ENCODE results near the gene COX19. TPM values are rescaled to one million over a fixed set of nuclear protein-coding genes. Genes with fewer than 3 reads are reported as not detected.

COX19 gene
- total RNA-seq, 2 donors from 2014 or later: 2.8 to 5.5 TPM

DNA sequence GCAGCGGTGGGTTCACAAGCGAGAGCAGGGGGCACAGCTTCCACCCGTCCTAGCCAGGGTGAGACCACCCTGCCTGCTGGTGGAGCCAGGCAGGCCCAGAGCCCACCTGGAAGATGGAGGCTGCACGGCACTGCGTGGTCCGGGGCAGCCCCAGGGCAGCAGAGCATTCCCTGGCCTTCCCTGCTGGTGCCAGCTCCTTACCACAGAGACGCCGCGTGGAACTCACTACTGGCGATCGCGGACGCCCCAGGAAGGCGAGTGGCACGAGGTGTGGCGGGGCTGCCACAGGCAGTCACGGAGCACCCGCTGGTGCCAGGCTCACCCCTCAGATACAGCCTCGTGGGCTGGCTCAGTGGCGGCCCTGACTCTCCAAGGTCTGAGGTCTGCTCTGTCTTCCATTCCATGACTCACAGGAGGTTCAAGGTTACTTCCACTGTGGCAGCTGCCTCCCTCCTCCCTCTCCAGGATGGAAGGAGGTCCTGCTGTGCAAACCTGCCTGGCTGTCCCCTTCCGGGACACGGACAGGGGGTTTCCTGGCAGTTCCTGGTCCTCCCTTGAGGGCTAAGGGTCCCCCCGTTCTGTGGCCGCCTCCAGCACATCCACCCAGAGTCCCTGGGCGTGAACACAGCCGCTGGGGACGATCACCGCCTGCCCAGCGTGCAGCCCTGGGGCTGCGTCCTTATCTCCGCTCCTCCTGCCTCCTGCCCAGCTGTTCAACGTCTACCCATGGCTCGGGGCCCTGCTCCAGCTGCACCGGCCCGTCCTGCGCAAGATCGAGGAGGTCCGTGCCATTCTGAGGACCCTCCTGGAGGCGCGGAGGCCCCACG is 10.8 kb upstream of the COX19 start:
- Histone ChIP-seq H3K4me1 (peaks cover 0 to 15% of the 10 kb centered on the region in 2 donors), H3K9me3 (no peaks in the 10 kb centered on the region), H3K27me3 (no peaks in the 10 kb centered on the region), H3K27ac (no peak overlapping the region), H3K4me3 (no peak overlapping the region), H3K36me3 (no peaks in the 10 kb centered on the region)
- no peak for DNase-seq (ENCODE audit: low spot score)
- TF ChIP-seq, protein P1, sequence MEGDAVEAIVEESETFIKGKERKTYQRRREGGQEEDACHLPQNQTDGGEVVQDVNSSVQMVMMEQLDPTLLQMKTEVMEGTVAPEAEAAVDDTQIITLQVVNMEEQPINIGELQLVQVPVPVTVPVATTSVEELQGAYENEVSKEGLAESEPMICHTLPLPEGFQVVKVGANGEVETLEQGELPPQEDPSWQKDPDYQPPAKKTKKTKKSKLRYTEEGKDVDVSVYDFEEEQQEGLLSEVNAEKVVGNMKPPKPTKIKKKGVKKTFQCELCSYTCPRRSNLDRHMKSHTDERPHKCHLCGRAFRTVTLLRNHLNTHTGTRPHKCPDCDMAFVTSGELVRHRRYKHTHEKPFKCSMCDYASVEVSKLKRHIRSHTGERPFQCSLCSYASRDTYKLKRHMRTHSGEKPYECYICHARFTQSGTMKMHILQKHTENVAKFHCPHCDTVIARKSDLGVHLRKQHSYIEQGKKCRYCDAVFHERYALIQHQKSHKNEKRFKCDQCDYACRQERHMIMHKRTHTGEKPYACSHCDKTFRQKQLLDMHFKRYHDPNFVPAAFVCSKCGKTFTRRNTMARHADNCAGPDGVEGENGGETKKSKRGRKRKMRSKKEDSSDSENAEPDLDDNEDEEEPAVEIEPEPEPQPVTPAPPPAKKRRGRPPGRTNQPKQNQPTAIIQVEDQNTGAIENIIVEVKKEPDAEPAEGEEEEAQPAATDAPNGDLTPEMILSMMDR (IDR thresholded peaks at IDR 0.05): no peak

DNA sequence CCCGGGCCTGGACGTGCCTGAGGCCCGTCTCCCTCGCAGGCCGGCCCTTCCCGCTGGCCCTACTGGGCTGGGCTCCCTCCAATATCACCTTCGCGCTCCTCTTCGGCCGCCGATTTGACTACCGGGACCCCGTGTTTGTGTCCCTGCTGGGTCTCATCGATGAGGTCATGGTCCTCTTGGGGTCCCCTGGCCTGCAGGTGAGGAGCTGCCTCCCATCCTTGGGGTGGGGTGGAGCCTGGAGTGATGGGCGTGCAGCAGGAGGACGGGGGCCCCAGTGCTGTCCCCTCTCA is 9.7 kb upstream of the COX19 start:
- TF ChIP-seq, protein P1 (IDR thresholded peaks at IDR 0.05): no peak
- Histone ChIP-seq H3K4me3 (no peak overlapping the region), H3K4me1 (peaks cover 0 to 15% of the 10 kb centered on the region in 2 donors), H3K36me3 (no peaks in the 10 kb centered on the region), H3K27ac (no peak overlapping the region), H3K27me3 (no peaks in the 10 kb centered on the region), H3K9me3 (no peaks in the 10 kb centered on the region)
- no peak for DNase-seq (ENCODE audit: low spot score)

DNA sequence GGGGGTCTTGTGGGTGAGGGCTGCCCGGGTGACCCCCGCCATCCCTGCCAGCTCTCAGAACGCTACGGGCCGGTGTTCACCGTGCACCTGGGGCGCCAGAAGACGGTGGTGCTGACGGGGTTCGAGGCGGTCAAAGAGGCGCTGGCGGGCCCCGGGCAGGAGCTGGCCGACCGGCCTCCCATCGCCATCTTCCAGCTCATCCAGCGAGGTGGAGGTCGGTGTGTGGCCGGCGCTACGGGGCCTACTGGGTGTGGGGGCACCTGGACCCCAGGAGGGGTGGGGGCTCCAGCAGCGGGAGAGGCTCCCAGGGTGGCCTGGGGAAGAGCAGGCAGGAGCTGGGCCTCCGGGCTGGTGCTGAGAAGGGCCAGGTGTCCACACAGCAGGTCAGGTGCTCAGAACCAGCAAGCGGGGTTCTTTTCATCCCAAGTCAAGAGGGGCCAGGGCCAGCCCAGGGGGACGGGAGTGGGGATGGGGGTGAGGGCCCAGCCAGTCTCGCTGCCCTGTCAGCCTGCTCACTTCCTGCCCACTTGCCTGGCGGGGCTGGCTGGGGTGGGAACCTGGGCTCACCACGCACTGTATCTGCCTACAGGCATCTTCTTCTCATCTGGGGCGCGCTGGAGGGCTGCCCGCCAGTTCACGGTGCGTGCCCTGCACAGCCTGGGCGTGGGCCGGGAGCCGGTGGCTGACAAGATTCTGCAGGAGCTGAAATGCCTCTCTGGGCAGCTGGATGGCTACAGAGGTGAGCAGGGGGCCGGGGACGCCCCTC is 9.2 kb upstream of the COX19 start:
- Histone ChIP-seq H3K36me3 (no peaks in the 10 kb centered on the region), H3K27ac (no peak overlapping the region), H3K4me1 (peaks cover 0 to 15% of the 10 kb centered on the region in 2 donors), H3K9me3 (no peaks in the 10 kb centered on the region), H3K4me3 (no peak overlapping the region), H3K27me3 (no peaks in the 10 kb centered on the region)
- TF ChIP-seq, protein P1 (IDR thresholded peaks at IDR 0.05): no peak
- no peak for DNase-seq (ENCODE audit: low spot score)

DNA sequence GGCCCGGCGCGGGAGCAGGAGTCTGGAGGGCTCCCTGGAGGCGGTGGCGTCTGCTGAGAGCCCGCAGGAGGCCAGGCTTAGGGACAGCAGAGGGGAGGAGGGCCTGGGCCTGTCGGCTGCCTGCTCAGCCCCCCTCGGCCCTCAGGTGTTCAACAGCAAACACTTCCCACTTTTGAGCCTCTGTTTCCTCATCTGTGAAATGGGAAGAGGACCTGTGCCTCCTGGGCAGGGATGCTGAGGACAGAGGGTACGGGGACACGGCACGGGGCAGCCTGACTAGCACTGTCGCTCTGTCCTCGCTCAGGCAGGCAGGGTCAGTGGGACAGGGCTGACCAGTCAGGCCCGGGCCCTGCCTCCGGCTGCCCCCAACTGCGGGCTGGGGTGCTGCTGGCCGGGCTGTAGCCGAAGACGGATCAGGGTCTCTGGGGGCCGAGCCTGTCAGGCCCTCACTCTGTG is 8.3 kb upstream of the COX19 start:
- H3K36me3 ChIP-seq: no peaks in the 10 kb centered on the region
- no peaks in the 10 kb centered on the region for H3K27me3 ChIP-seq
- DNase-seq (ENCODE audit: low spot score): no peak
- TF ChIP-seq, protein P1 (IDR thresholded peaks at IDR 0.05): no peak
- no peak overlapping the region for H3K27ac ChIP-seq
- peaks cover 0 to 12% of the 10 kb centered on the region in 2 donors for H3K4me1 ChIP-seq
- H3K4me3 ChIP-seq: no peak overlapping the region
- H3K9me3 ChIP-seq: no peaks in the 10 kb centered on the region

DNA sequence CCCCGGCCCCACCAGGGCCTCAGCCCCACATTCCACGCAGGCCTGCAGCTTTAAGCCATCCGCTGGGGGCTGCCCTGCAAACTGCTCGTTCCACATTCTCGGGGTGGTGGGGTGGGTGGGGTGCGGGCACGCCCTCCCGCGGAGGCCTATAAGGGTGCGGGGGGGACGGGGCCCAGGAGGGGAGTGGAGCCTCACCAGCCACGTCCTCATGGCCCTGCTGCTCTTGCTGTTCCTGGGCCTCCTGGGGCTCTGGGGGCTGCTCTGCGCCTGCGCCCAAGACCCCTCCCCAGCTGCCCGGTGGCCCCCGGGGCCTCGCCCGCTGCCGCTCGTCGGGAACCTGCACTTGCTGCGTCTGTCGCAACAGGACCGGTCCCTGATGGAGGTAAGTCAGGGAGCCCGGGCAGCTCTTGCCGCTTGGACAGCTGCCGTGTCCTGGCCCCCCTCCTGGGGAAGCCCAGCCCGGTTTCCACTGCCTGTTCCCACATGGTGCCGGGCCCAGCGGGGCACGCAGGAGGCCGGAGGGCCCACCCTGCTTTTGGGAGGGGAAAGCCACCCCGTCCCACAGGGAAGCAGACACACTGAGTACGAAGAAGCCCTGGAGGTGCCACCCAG is 7.8 kb upstream of the COX19 start, which contains the start of gene CYP2W1:
Gene CYP2W1 (plus strand): TSS at position 178 of the 612 bp plus-strand sequence. CDS start 31 bp downstream, at position 209.
- no peak for DNase-seq (ENCODE audit: low spot score)
- no peak within 1 kb of the TSS for H3K27ac ChIP-seq
- H3K36me3 ChIP-seq: no peaks in the 10 kb centered on the region
- TF ChIP-seq, protein P1 (IDR thresholded peaks at IDR 0.05): no peak
- H3K27me3 ChIP-seq: no peaks in the 10 kb centered on the region
- peaks cover 0 to 7% of the 10 kb centered on the region in 2 donors for H3K4me1 ChIP-seq
- H3K4me3 ChIP-seq: no peak within 1 kb of the TSS
- no peaks in the 10 kb centered on the region for H3K9me3 ChIP-seq
